Measurements from ENCODE around the gene CENPV.

DNA sequence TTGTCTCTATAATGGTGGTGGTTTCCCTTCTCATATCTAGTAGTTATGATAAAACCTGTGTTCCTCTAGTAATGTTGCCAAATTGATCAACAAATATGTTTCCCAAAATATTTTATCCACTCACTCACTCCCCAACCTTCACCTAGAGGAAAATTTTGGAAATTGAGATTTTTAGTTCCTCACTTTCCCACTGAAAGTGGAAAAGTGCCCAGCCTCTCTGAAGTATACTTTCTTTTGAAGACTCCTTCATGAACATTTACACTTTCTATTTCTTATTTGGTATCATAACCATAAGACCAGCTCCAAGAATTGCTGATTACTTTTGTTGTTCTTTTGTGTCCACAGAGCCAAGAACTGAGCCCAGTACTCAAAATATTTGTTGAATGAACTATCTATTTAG is 5.1 kb upstream of the CENPV start:
- TF ChIP-seq, protein P1, sequence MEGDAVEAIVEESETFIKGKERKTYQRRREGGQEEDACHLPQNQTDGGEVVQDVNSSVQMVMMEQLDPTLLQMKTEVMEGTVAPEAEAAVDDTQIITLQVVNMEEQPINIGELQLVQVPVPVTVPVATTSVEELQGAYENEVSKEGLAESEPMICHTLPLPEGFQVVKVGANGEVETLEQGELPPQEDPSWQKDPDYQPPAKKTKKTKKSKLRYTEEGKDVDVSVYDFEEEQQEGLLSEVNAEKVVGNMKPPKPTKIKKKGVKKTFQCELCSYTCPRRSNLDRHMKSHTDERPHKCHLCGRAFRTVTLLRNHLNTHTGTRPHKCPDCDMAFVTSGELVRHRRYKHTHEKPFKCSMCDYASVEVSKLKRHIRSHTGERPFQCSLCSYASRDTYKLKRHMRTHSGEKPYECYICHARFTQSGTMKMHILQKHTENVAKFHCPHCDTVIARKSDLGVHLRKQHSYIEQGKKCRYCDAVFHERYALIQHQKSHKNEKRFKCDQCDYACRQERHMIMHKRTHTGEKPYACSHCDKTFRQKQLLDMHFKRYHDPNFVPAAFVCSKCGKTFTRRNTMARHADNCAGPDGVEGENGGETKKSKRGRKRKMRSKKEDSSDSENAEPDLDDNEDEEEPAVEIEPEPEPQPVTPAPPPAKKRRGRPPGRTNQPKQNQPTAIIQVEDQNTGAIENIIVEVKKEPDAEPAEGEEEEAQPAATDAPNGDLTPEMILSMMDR (IDR thresholded peaks at IDR 0.05): no peak
- no peak for TF ChIP-seq POLR2A (IDR thresholded peaks at IDR 0.05)

Measured in uterus (tissue), 2 donors.